OCI-LY7 (cell line): Measurements from ENCODE around the gene PPP1R9B. TPM values are rescaled to one million over a fixed set of nuclear protein-coding genes. Genes with fewer than 3 reads are reported as not detected.
A peak's percentile ranks its signal among the peaks of the same experiment; 100 is the strongest.

Experiments used
- BruUV-seq: library from RNA; stranded (reverse); fragments of 400-500 nt; replicated peaks from 2 replicates; lab custom pipeline; 2021; lab: Mats Ljungman, UMichigan
- CTCF ChIA-PET: fragments of 300-600 bp; sonication (Branson Sonifier 250); formaldehyde crosslinking; loops from one replicate; lab custom pipeline; 2022; ENCODE audit warnings: antibody characterized with exemption; ENCODE audit not compliant: unreplicated experiment; lab: Charles Lee
- POLR2A ChIA-PET: fragments of 300-600 bp; sonication (Branson Sonifier 250); formaldehyde crosslinking; loops from one replicate; lab custom pipeline; 2022; ENCODE audit warnings: antibody characterized with exemption; lab: Charles Lee
- DNase-seq: peaks from one replicate; pipeline ENCODE4 v3.0.0-alpha.2; 2015; ENCODE audit warnings: low spot score
- H2AFZ ChIP-seq: fragments of 200-600 bp; sonication (generic), shearing (Covaris generic); 2 replicates; pipeline ENCODE4 v1.6.1; 2014; ENCODE audit warnings: mild to moderate bottlenecking, antibody characterized with exemption, low read length, moderate library complexity
- H3K27ac ChIP-seq: fragments of 200-600 bp; sonication (generic); 2 replicates; pipeline ENCODE4 v1.5.1; 2014; ENCODE audit warnings: mixed run types, low read depth, mild to moderate bottlenecking, moderate library complexity, low read length, inconsistent platforms; ENCODE audit not compliant: poor library complexity, severe bottlenecking
- H3K36me3 ChIP-seq: fragments of 200-600 bp; sonication (generic); 2 replicates; pipeline ENCODE4 v1.6.1; 2014; ENCODE audit warnings: mild to moderate bottlenecking, antibody characterized with exemption, low read length, moderate library complexity, mixed read lengths; ENCODE audit not compliant: insufficient read depth
- H3K4me1 ChIP-seq: fragments of 200-600 bp; sonication (generic); 2 replicates; pipeline ENCODE4 v1.5.1; 2014; ENCODE audit warnings: mild to moderate bottlenecking, low read length; ENCODE audit not compliant: insufficient read depth, poor library complexity, severe bottlenecking
- H3K4me2 ChIP-seq: fragments of 200-600 bp; sonication (generic); 2 replicates; pipeline ENCODE4 v1.6.1; 2014; ENCODE audit warnings: mild to moderate bottlenecking, low read length
- H3K4me3 ChIP-seq: fragments of 200-600 bp; sonication (generic); 2 replicates; pipeline ENCODE4 v1.5.1; 2014; ENCODE audit warnings: mild to moderate bottlenecking, low read depth, low read length; ENCODE audit not compliant: poor library complexity, severe bottlenecking
- H3K79me2 ChIP-seq: fragments of 200-600 bp; sonication (generic); 2 replicates; pipeline ENCODE4 v1.6.1; 2016; ENCODE audit warnings: low read depth, mild to moderate bottlenecking, low read length, moderate library complexity, mixed read lengths; ENCODE audit not compliant: insufficient read depth
- H3K9me2 ChIP-seq: fragments of 200-600 bp; sonication (generic); 2 replicates; pipeline ENCODE4 v1.6.1; 2016; ENCODE audit warnings: mild to moderate bottlenecking, low read length, mixed read lengths; ENCODE audit not compliant: insufficient read depth
- H3K9me3 ChIP-seq: fragments of 200-600 bp; sonication (generic); 2 replicates; pipeline ENCODE4 v1.6.1; 2014; ENCODE audit warnings: mild to moderate bottlenecking, mixed run types, low read length, mixed read lengths
- H4K20me1 ChIP-seq: fragments of 200-600 bp; sonication (generic); 2 replicates; pipeline ENCODE4 v1.6.1; 2014; ENCODE audit warnings: mild to moderate bottlenecking, antibody characterized with exemption, low read length, moderate library complexity, mixed read lengths; ENCODE audit not compliant: insufficient read depth
- EZH2phosphoT487 ChIP-seq: fragments of 200-600 bp; sonication (generic); IDR thresholded peaks from 2 replicates; pipeline ENCODE4 v1.6.1; 2018; ENCODE audit warnings: low read depth, borderline replicate concordance, mild to moderate bottlenecking, mixed run types, antibody characterized with exemption, low read length, moderate library complexity, mixed read lengths
- intact Hi-C: fragments of 100-400 bp; cut with micrococcal nuclease; formaldehyde crosslinking; loops from one replicate; pipeline ENCODE4 v1.10.0; 2022; ENCODE audit not compliant: unreplicated experiment
- total RNA-seq, 2 experiments: library from RNA; depleted of rRNA in 1 of 2; stranded (reverse); fragments of >200 nt in 1 of 2; shearing (Covaris generic) in 1 of 2; gene quantifications; 2 replicates each; pipeline ENCODE4 v1.2.3, GENCODE V29; 2014 to 2022
- TF ChIP-seq, protein P1 (sequence below): fragments of 200-600 bp; sonication (generic); conservative IDR thresholded peaks from 2 replicates; pipeline ENCODE4 v1.5.1; 2014; ENCODE audit warnings: mild to moderate bottlenecking, antibody characterized with exemption, low read length, moderate library complexity, mixed read lengths

Gene PPP1R9B
- total RNA-seq, 2 experiments from 2014 or later: 45.3 to 87.0 TPM

DNA sequence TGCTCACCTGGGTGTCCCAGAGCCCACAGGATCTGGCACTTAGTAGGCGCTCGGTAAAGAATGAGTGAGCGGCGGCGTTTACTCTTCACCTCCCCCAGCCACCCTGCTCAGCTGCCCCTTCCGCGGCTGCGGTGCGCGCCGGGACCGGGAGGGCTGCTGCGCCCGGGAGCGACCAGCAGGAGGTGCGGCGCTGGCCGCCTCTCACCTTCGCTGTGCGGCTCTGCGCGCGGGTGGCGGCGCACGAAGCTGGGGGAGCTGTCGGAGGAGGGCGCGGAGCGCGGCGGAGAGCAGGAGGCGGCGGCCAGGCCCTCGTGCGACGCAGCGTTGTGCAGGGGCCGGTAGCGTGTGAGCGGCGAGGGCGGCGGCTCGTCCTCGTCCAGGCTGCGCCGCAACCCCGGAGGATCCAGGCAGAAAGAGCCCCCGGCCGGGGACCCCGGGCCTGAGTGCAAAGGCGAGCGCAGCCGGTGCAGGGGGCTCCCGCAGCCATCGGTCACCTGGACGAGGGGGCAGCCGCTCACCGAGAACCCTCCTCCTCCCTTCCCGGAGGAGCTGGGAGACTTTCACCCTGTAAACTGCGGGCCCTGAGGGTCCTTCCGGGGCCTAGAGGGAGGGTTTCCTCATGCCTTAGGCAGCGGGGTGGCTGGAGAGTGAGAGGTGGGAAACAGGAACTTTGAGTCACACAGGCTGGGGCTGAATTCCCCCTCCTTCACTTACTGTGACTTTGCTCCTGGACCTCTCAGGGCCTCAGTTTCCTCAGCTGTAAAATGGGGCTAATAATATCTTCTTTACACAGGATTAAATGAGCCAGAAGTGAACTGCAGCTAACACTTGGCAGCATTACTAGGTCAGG is 33.0 kb downstream of the PPP1R9B start:
- Histone ChIP-seq H3K9me2 (no peaks in the 10 kb centered on the region), H3K27ac (no peak overlapping the region), H2AFZ (no peak overlapping the region), H4K20me1 (no peaks in the 10 kb centered on the region), H3K4me2 (0 out of 2 replicates have a peak overlapping the region, but pooled peaks have one; percentile 3), H3K4me3 (no peak overlapping the region), H3K79me2 (no peaks in the 10 kb centered on the region), H3K4me1 (no peaks in the 10 kb centered on the region), H3K9me3 (no peaks in the 10 kb centered on the region), H3K36me3 (no peaks in the 10 kb centered on the region)
- BruUV-seq: no TSS peak
- TF ChIP-seq, protein P1, sequence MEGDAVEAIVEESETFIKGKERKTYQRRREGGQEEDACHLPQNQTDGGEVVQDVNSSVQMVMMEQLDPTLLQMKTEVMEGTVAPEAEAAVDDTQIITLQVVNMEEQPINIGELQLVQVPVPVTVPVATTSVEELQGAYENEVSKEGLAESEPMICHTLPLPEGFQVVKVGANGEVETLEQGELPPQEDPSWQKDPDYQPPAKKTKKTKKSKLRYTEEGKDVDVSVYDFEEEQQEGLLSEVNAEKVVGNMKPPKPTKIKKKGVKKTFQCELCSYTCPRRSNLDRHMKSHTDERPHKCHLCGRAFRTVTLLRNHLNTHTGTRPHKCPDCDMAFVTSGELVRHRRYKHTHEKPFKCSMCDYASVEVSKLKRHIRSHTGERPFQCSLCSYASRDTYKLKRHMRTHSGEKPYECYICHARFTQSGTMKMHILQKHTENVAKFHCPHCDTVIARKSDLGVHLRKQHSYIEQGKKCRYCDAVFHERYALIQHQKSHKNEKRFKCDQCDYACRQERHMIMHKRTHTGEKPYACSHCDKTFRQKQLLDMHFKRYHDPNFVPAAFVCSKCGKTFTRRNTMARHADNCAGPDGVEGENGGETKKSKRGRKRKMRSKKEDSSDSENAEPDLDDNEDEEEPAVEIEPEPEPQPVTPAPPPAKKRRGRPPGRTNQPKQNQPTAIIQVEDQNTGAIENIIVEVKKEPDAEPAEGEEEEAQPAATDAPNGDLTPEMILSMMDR: peak; percentile 57
- no peak for TF ChIP-seq EZH2phosphoT487
- POLR2A ChIA-PET: no interaction called here
- intact Hi-C loops: no loop called here
- DNase-seq: peak; percentile 38
- CTCF ChIA-PET: no interaction called here

DNA sequence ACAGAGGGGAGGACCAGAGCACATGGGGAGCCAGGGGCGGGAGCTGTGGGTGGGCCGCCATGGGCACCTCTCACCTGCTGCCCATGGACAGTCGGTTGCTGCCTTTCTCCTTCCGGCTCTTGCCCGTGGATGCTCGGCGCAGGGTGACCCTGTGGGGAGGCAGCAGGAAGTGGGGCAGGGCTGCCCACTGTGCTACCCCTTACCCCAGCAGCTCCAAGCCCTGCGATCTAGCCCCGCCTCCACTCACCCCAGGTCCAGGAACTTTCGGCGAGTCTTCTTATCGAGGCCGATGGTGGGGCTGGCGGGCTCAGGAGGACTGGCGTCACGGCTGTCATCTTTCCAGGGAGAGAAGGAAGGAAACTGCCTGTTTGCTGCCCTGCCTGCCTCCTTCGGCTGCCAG is 34.7 kb downstream of the PPP1R9B start:
- no peak overlapping the region for H3K4me3 ChIP-seq
- POLR2A ChIA-PET: no interaction called here
- CTCF ChIA-PET: no interaction called here
- intact Hi-C loops: loop anchor here (1.0 kb wide), 1 partner anchor 46 kb away; no protein-coding TSS in a partner anchor
- no peaks in the 10 kb centered on the region for H3K4me1 ChIP-seq
- no peak for TF ChIP-seq EZH2phosphoT487
- TF ChIP-seq, protein P1: no peak
- no TSS peak for BruUV-seq
- no peak overlapping the region for H3K4me2 ChIP-seq
- no peak overlapping the region for H2AFZ ChIP-seq
- no peaks in the 10 kb centered on the region for H4K20me1 ChIP-seq
- H3K9me2 ChIP-seq: no peaks in the 10 kb centered on the region
- no peaks in the 10 kb centered on the region for H3K36me3 ChIP-seq
- H3K9me3 ChIP-seq: no peaks in the 10 kb centered on the region
- no peak overlapping the region for H3K27ac ChIP-seq
- no peaks in the 10 kb centered on the region for H3K79me2 ChIP-seq
- no peak for DNase-seq

DNA sequence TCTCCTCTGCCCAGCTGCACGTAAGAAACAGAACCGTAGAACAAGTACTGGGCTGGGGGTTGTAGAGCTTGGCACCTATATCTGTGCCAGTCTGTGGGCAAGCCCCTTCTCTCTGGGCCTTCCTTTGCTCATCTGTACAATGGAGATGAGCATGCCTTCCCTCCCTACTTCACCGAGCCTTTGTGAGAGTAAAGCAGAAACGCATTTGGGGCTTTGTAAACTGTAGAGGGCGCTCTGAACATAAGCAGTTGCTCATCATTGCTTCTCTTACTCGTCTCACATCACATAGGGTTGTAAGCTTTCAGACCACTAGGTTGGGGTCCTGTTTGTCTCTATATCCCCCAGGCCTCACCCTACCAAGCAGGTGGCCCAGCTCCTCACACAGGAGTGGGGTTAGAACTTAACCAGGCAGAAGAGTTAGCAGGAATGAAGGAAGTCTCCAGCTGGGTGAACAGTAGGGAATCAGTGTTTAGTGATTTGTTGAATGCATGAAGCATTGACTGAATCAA is 35.6 kb downstream of the PPP1R9B start:
- no peak overlapping the region for H2AFZ ChIP-seq
- intact Hi-C loops: loop anchor here (1.0 kb wide), 1 partner anchor 46 kb away; no protein-coding TSS in a partner anchor
- no TSS peak for BruUV-seq

More for the DNA sequence above, 35.6 kb downstream of the PPP1R9B start:
- Histone ChIP-seq H3K9me2 (no peaks in the 10 kb centered on the region), H3K4me1 (no peaks in the 10 kb centered on the region), H3K79me2 (no peaks in the 10 kb centered on the region), H4K20me1 (no peaks in the 10 kb centered on the region), H3K27ac (no peak overlapping the region), H3K9me3 (no peaks in the 10 kb centered on the region), H3K4me2 (no peak overlapping the region), H3K4me3 (no peak overlapping the region), H3K36me3 (no peaks in the 10 kb centered on the region)
- CTCF ChIA-PET: no interaction called here
- peak; percentile 80 for DNase-seq
- POLR2A ChIA-PET: interaction anchor here (0.5 kb wide), 1 partner anchor 26 kb away, joined by 3 read pairs; no protein-coding TSS in a partner anchor
- TF ChIP-seq, protein P1: peak; percentile 89
- TF ChIP-seq EZH2phosphoT487: no peak
